Right lung (tissue), 5 donors: Measurements from ENCODE around the gene B3GLCT. TPM values are rescaled to one million over a fixed set of nuclear protein-coding genes. Genes with fewer than 3 reads are reported as not detected.
"Not testable (repeated sequence)": the region's sequence is repeated elsewhere in the genome, so short reads cannot be mapped to it uniquely, and the experiment has no call there.

ENCODE experiments used
- DNase-seq, 2 donors: peaks; one replicate each; pipeline ENCODE4 v3.0.0-alpha.2; 2013
- polyA plus RNA-seq, 5 donors: library from polyadenylated mRNA; unstranded; fragments of 120-200 nt; gene quantifications; one replicate each; pipeline versions ENCODE4 v1.2.1 to v1.2.3, GENCODE V29; 2013; ENCODE audit warnings: inconsistent platforms in 1 of 5, low replicate concordance in 1 of 5; ENCODE audit not compliant: insufficient read length in 5 of 5, insufficient read depth in 1 of 5

B3GLCT gene
- polyA plus RNA-seq, 5 donors = 16.0 to 19.2 (median 17.7) TPM

DNA sequence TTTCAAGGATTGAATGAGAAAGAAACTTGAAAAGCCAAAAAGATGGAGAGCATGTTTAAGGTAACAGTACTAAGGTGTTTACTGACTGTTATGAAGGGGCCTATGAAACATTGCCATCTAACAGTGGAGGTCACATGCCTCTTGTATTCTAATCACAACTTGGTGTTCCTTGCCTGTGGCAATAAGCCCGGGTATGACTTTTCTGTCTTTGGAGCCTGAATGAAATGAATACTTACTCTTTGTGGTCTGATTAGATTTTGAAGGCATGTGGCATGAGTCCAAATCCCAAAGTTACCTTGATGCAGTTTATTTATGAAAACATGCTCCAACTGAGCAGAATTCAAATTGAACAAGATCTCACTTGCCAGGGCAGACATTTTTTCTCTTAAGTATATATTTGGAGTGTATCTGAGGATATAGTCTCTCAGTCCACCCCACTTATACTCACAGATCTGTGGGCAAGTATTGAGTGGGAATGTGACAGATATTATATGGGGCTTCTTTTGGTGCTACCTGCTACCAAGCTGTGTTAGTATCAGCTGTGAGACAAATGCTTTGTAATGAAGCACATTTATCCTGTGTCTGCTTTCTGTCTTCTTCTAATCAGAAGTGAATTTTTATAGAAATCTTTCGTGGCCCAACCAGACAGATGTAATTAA, 67.5 kb downstream of the B3GLCT start:
- no peak for DNase-seq

DNA sequence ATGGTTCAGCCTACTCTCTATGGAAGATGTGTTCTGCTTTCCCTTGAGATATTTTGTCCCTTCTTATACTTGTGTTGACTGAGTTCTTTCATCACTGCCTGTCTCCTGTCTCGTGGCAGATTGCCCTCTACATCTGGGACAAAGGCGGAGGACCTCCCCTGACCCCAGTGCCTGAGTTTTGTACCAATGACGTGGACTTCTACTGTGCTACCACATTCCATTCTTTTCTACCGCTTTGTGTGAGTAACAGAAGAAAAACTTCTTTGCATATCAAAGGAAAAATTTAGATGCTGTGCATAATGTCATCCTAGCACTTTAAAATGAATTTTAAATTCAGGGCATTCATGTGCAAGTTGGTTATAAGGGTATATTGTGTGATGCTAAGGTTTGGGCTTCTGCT, 74.6 kb downstream of the B3GLCT start:
- no peak for DNase-seq

DNA sequence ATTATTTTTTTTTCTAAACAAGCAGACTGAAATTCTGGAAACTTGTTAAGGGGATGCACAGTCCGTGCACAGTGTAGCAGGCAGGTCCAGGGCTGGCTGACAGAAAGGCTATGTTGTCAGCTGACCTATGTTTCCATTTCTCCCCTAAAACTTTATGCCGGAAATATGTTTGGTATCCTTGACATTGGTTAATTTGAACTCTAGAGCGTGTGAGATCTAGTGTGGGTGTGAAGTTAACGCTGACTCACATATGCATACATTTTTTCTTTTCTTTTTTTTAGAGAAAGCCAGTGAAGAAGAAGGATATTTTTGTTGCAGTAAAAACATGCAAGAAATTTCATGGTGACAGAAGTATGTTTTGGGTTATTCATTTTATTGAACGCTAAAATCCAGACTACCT, 76.6 kb downstream of the B3GLCT start:
- no peak for DNase-seq

- DNase-seq = no peak
These were observed 79.1 kb downstream of the B3GLCT start for GRCh38 chr13:31278869-31279268.

DNA sequence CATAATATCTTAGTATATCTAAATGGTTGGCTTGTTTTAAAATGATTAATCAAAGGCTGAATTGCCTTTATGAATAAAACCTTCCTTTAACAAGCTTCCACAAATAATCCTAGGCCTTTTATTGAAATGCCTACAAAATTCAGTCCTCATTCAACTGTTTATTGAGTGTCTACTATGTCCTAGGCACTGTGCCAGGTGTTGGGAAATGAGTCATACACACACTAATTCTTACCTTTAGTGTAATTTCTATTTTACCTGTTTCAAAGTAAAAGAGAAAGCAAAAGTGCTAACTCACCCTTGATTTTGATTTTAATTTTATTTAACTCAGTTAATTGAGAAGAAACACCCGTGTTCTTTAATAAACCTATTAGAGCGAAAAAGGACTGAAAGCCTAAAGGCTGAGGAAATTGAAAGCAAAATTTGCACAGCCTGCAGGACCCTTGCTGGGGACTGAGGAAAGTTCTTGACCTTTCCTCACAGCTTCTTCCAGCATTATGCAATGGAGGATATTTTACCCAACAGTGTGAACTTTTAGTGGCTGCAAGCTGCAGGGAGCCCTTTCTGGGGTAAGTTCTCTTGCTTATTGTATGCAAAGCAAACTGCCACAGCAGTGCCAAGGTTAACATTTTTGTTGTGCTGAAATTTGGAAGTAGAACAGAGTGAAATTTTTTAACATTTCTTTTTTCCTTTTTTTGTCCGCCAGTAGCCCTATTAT, 83.1 kb downstream of the B3GLCT start:
- DNase-seq = no peak

- DNase-seq = no peak
These were observed 87.2 kb downstream of the B3GLCT start for GRCh38 chr13:31286930-31287329.

DNA sequence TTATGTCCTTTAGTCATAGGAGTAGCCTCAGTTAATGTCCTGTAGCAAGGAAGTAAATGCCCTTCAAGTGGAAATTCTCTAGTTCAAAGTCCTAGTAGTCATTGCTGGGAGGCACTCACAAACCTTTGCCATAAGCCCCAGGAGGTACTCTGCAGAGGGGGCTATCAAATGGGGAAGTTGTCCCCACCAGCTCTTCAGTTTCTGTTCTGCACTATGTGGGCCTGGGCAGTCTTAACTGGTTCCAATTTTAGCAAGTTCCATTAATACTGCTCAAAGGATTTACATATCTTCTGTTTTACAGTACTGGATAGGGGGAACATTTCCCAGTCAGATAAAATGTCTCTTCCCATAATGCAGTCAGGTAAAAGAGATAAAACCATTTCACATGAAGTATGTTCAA, 101.3 kb downstream of the B3GLCT start:
- DNase-seq = no peak

- DNase-seq = no peak
These were observed 110.6 kb downstream of the B3GLCT start for GRCh38 chr13:31310356-31310755.

DNA sequence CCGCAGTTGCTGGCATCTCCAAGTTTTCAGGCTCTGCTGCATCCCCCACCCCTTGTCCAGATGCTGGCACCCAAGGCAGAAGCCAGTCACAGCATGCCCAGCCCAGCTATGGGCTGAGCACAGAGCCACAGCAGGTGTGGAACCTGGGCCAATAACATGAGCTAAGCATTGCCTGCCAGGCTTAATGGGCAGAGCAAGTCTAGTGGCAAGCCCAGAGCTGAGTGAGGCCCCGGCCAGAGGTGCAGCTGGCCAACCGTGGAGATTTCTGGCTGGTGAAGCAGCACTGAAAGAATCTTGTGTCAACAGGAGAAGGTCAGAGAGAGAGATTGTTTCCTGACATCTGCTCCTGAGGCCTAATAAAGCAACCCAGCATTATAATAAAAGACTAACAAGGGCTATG, 111.0 kb downstream of the B3GLCT start:
- DNase-seq = no peak

DNA sequence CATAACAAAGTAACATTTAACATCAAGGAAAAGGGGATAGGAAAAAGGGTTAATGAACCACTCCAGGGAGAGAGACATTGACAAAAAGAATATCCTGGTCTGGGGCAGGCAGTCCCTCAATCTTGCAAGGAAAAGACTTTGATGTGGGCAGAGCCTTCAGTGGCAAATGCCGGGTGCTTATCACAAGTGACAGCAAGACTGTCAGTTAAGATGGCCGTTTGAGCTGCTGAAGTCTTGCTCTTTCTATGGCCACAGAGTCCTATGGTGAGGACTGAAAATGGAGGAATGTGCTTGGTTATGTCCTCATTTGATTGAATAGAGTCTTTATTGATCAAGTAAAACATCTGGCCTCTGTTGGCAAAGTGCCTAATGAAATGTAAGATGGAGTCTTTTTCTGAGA, 112.1 kb downstream of the B3GLCT start:
- DNase-seq = no peak

- DNase-seq = no peak
These were observed 115.2 kb downstream of the B3GLCT start for GRCh38 chr13:31314961-31315360.

DNA sequence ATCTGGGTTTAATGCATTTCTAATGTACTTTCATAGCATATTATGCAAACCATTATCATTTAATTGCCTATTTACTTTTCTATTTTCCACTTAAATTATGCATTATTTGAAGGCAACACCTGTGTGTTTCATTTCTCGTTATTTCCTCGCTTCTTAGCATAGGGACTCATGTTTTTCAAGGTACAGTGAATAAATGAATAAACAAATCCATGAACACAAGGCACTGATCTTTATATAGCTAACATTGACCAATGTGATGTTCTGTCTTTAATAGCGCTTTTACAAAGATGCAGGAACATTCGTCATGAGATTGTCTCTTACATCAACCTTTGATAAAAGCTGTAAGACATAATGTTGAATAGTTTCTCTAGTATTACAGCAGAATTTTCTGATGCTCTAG, 121.2 kb downstream of the B3GLCT start:
- no peak for DNase-seq

GRCh38 chr13:31321457-31321856, 121.7 kb downstream of the B3GLCT start:
- DNase-seq = no peak

DNA sequence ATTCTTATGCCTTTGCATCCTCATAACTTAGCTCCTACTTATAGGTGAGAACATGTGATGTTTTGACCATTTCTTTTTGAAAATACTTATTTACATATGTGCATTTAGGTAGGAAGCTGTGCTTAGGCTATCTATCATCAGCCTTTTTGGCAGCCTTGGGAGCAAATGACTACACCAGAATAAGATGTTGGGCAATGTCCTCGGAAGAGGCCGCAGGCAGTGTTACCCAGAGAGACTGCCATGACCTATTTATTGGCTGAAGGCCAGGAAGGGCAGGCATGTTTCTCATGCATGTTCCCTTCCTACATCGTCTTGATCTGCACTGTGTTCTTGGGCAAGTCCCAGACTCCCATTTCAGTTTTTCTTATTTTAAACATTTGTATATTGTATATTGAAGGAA, 122.3 kb downstream of the B3GLCT start:
- no peak for DNase-seq

DNA sequence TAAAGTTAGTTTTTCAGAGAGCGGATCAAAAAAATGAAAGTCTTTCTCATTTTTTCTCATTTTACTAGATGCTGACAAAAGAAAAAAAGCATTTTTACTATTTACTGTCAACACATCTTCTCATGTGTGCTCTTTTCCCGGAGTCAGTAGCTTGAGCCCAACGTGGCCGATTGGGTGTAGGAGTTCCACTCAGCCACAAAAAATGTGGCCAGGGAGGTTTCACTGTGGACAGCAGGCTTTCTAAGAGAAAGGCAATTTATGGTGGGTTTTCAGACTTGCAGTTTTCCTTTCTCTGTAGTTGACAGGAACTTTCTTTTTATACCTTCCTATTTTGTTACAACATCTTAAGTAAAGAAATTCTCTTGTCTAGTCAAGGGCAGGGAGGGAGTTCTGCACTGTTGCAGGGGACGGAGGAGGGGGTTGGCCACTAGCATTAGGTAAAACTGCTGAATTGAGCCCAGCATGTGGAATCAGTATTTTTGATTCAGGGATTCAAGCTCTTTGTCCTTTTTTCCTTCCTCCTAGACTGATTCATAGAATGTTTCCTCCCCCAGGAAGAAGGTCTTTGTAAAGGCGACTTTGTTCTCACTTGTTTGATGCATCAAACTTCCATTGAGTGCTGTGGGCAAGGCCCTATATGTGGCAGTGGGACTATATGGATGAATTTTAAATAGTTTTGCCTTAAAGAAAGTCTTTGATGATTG, 123.1 kb downstream of the B3GLCT start:
- DNase-seq = no peak

DNA sequence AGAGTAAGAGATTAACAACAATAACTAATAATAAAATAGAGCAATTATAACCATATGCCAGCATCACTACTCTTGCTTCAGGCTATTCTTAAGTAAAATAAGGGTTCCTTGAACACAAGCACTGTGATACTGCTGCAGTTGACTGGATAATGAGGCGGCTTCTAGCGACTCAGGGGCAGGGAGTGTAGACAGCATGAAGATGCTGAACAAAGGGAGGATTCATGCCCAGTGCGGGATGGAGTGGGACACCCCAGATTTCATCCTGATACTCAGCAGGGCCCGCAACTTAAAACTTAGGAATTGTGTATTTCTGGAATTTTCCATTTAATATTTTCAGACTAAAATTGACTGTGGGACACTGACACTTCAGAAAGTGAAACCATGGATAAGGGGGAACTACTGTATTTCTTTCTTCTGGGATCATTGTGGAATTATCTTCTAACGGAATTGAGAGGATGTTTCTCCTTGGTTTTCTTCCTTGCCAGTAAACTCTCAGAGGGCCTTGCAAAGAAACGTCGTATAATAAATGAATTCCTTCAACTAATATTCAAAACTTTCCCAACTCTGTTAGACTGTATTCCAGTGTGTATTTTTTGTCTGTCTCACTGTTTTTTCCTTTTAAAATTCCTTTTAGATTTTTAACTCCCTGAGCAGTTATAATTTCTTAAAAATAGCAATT, 127.5 kb downstream of the B3GLCT start:
- no peak for DNase-seq

- DNase-seq = no peak
These were observed 128.9 kb downstream of the B3GLCT start for GRCh38 chr13:31328549-31329235.

DNA sequence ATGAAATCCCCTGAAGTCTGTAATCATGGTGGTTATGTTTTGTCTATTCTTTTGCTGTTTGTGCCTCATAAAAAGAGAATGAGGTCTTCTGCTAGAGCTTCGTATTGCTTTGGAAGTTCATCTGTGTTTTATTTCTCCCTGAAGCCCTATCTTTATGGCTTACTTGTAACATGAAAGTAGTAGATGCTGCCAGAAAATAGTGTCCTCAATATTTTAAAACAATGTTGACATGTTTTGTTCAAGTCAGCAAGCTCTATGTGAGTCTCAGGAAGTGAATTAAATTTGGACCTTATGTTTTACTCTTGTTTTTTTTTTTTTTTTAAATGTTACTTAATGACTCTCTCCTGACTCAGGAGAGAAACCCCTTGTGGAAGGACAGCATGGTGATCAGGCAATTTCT, 130.5 kb downstream of the B3GLCT start:
- no peak for DNase-seq

DNA sequence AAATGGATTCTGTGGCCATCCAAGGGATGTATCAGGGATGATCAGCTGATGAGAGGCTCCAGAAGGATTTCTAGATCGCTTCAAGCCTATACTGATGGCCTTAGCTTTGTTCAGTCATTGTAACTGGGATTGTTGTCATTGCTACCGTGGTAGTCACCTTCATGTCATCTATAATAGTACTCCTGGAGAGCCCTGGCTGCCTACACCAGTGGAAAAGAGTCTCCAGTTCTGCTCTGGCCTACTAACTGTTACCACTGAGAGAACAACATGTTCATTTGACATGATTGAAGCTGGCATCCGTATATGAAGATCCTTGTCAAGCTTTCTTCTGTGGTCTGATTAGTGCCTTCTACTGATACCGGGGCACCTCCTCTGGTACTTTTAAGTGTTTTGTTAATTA, 131.3 kb downstream of the B3GLCT start:
- no peak for DNase-seq

- no peak for DNase-seq
These were observed 134.8 kb downstream of the B3GLCT start for GRCh38 chr13:31334547-31334946.

GRCh38 chr13:31334994-31335557, 135.3 kb downstream of the B3GLCT start:
- DNase-seq = no peak

GRCh38 chr13:31339616-31340015, 139.8 kb downstream of the B3GLCT start:
- not testable (repeated sequence) for DNase-seq
